Hindlimb muscle (tissue), 1 donor: Measurements from ENCODE around the gene MMP10. TPM values are rescaled to one million over a fixed set of nuclear protein-coding genes. Genes with fewer than 3 reads are reported as not detected.

Experiments used
- DNase-seq: peaks from one replicate; pipeline ENCODE4 v3.0.0-alpha.2; 2013
- polyA plus RNA-seq: library from polyadenylated mRNA; unstranded; fragments of 120-200 nt; gene quantifications from one replicate; pipeline ENCODE4 v1.2.1, GENCODE V29; 2013; ENCODE audit not compliant: insufficient read length

The MMP10 gene
- polyA plus RNA-seq, 1 donor, result not detected

DNA sequence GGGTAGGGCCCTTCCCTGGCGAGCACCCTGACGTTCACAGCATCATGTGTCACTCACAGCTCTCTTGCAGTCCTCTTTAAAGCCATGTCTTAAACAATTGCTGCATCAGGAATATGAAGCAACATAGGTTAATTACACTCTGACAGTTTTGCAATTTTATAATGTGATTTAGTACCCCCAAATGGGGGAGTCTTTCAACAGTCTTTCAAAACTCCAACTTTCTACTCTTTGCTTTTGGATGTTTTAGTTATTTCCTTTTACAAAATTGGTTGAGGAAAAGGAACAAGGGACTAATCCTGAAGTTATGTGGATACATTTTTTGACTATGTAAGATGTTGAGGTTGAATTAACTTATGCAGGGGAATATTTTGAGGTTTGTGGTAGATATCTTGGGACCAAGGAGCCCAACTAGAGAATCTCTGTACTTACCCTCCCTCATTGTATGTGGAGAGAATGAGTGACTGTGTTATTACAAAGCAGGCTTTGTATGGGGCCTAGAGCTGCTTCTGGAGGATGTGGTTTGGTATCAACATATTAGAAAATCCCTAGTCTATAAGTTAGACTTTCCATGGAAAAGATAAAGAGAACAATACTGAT lies 55.4 kb downstream of the MMP10 start, which contains the start of gene MMP8:
Gene MMP8 (minus strand): TSS at position 51 of the 597 bp plus-strand sequence. CDS start 99 bp downstream, outside the sequence.
- DNase-seq, result no peak

DNA sequence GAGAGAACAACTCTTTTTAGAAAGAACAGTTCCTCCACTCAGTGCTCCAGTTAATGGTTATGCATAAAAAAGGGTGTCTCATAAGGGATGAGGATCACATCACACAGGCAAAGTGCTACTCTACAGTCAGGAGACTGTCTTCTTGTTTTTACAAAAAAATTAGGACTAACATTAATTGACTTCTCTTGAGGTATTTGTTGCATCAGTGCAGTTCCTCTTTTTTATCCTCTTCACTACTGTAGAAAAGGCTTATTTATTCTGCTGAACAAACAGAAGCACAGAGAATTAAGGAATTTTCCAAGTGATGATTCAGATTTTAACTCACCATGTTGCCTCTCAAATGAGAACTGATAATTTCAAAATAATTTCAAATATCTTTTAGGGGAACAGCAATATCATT lies 57.6 kb downstream of the MMP10 start:
- DNase-seq, result no peak

Other genes with a start within 250 kb of the MMP10 start
- gene MMP7, start 249.9 kb downstream of the MMP10 start, polyA plus RNA-seq, result 0.18 TPM
- not detected for gene MMP20, start 155.3 kb downstream of the MMP10 start, polyA plus RNA-seq
- not detected for gene MMP27, start 74.9 kb downstream of the MMP10 start, polyA plus RNA-seq
- 0.10 TPM for gene MMP8, start 55.7 kb downstream of the MMP10 start, polyA plus RNA-seq
- gene MMP1, start 17.5 kb upstream of the MMP10 start, polyA plus RNA-seq, result 0.10 TPM
- gene MMP3, start 63.0 kb upstream of the MMP10 start, polyA plus RNA-seq, result not detected
- gene MMP12, start 94.4 kb upstream of the MMP10 start, polyA plus RNA-seq, result not detected
- gene MMP13, start 175.1 kb upstream of the MMP10 start, polyA plus RNA-seq, result not detected